Gastrocnemius medialis (tissue), 4 donors: ENCODE results near the gene AMER2.

Source experiments
- CTCF ChIP-seq, 5 experiments: fragments of 450-650 bp in 3 of 5; fragments of 200-600 bp in 2 of 5; sonication (generic) in 2 of 5; IDR thresholded peaks in 4 of 5; conservative IDR thresholded peaks in 1 of 5; 1 replicate in 4 of 5; 2 replicates in 1 of 5; pipeline ENCODE4 v1.5.1; 2016 to 2019; ENCODE audit warnings: antibody characterized with exemption in 5 of 5, mild to moderate bottlenecking in 3 of 5, moderate library complexity in 3 of 5
- POLR2A ChIP-seq, 2 donors: fragments of 450-650 bp; IDR thresholded peaks; one replicate each; pipeline ENCODE4 v1.6.1; 2017; ENCODE audit warnings: antibody characterized with exemption in 2 of 2, mild to moderate bottlenecking in 2 of 2, moderate library complexity in 2 of 2

- TF ChIP-seq CTCF (IDR thresholded peaks at IDR 0.05 in 4 of 5, conservative IDR thresholded peaks at IDR 0.05 in 1 of 5) (no peak), POLR2A (IDR thresholded peaks at IDR 0.05) (no peak)
Observed at GRCh38 chr13:25137788-25138115, 34.3 kb downstream of the AMER2 start.
